HG02588 (cell line): ENCODE measurements around the gene DDX52.
"Not testable (repeated sequence)": the region's sequence is repeated elsewhere in the genome, so short reads cannot be mapped to it uniquely, and the experiment has no call there.

ENCODE experiments used
- ATAC-seq: cut with Tn5 transposase; IDR thresholded peaks from one replicate; pipeline ENCODE4 v1.9.1; 2021; ENCODE audit warnings: mild to moderate bottlenecking, moderate library complexity; ENCODE audit not compliant: unreplicated experiment

The DDX52 gene

GRCh38 chr17:37643118-37643766 is at the start of gene DDX52:
DDX52 (minus strand) TSS chr17:37643446; CDS start chr17:37643420, 26 bp downstream.
- ATAC-seq = peak; percentile 89

GRCh38 chr17:37691807-37692206 is 48.6 kb upstream of the DDX52 start:
- no peak for ATAC-seq

- no peak for ATAC-seq
Measured at GRCh38 chr17:37689317-37689716, 46.1 kb upstream of the DDX52 start.

- ATAC-seq = no peak
Measured at GRCh38 chr17:37683454-37683984, 40.3 kb upstream of the DDX52 start.

GRCh38 chr17:37682007-37682406 is 38.8 kb upstream of the DDX52 start:
- no peak for ATAC-seq

- not testable (repeated sequence) for ATAC-seq
Measured at GRCh38 chr17:37679995-37680394, 36.7 kb upstream of the DDX52 start.

GRCh38 chr17:37678036-37678435 is 34.8 kb upstream of the DDX52 start:
- ATAC-seq = no peak

- ATAC-seq = no peak
Measured at GRCh38 chr17:37677021-37677420, 33.8 kb upstream of the DDX52 start.

GRCh38 chr17:37676115-37676925 is 33.1 kb upstream of the DDX52 start:
- ATAC-seq = no peak

- ATAC-seq = no peak
Measured at GRCh38 chr17:37674511-37674910, 31.3 kb upstream of the DDX52 start.

GRCh38 chr17:37673386-37673785 is 30.1 kb upstream of the DDX52 start:
- no peak for ATAC-seq

GRCh38 chr17:37672548-37673078 is 29.4 kb upstream of the DDX52 start:
- no peak for ATAC-seq

- ATAC-seq = no peak
Measured at GRCh38 chr17:37671824-37672547, 28.7 kb upstream of the DDX52 start.

GRCh38 chr17:37671028-37671823 is 28.0 kb upstream of the DDX52 start:
- ATAC-seq = no peak

- no peak for ATAC-seq
Measured at GRCh38 chr17:37667039-37667438, 23.8 kb upstream of the DDX52 start.

GRCh38 chr17:37664214-37664613 is 21.0 kb upstream of the DDX52 start:
- no peak for ATAC-seq

GRCh38 chr17:37662353-37662752 is 19.1 kb upstream of the DDX52 start:
- ATAC-seq = no peak

- ATAC-seq = no peak
Measured at GRCh38 chr17:37661400-37662014, 18.3 kb upstream of the DDX52 start.

GRCh38 chr17:37659925-37660324 is 16.7 kb upstream of the DDX52 start:
- no peak for ATAC-seq

- ATAC-seq = no peak
Measured at GRCh38 chr17:37657202-37657601, 14.0 kb upstream of the DDX52 start.
